ENCODE measurements around the gene LAMP5.

Gene LAMP5

GRCh38 chr20:9501473-9501872 lies 12.9 kb upstream of the LAMP5 start:
- no peak for DNase-seq

GRCh38 chr20:9503526-9504245 lies 10.7 kb upstream of the LAMP5 start:
- no peak for DNase-seq

- no peak for DNase-seq
Observed at GRCh38 chr20:9506280-9506821, 8.0 kb upstream of the LAMP5 start.

GRCh38 chr20:9506964-9507369 lies 7.4 kb upstream of the LAMP5 start:
- no peak for DNase-seq

GRCh38 chr20:9507544-9508239 lies 6.7 kb upstream of the LAMP5 start:
- no peak for DNase-seq

- no peak for DNase-seq
Observed at GRCh38 chr20:9508240-9508661, 6.1 kb upstream of the LAMP5 start.

DNA sequence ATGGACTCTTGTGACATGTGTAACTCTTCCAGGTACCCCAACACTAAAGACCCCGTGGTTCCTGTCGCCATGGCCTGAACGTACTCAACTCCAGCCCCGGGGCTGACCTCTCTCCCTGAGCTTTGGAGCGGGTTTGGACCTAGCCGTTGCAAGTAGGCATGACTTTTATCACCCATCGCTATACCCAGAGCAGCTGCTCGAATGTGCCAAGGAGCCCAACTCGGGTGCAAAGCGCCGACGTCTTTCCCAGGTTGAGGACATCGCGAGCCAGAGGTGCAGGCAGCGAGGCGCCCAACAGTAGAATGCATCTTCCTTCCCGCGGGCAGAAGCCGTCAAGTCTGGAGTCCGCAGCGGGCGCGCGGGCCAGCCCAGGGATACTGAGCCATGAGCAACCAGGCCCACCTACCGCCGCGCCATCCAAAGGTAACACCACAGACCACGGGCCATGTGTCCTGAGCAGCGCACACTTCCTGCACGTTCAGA lies 5.7 kb upstream of the LAMP5 start:
- DNase-seq, result no peak

GRCh38 chr20:9509246-9509645 lies 5.1 kb upstream of the LAMP5 start:
- no peak for DNase-seq

- DNase-seq, result no peak
Observed at GRCh38 chr20:9510911-9511310, 3.5 kb upstream of the LAMP5 start.

DNA sequence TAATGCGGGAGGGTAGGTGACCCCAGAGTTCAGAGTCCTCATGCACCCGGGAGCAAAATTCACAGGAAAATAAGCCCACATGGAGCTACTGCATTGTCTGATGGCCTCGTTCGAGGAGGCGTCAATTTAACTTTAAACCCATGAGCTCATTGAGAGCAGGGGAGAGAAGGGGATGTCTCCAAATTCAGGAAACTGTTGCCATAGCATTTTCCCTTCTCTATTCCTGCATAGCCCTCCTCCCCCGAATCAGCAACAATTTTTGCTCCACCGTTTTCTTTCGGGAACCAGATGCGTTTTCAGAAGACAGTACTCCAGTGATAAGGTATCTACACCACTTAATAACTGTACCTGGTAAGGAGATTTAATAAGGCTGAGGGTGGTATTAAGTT lies 324 bp upstream of the LAMP5 start:
- DNase-seq, result peak in 1 of 2 donors; percentile 16

- no peak for DNase-seq
Observed at GRCh38 chr20:9515214-9515585, 810 bp downstream of the LAMP5 start.

GRCh38 chr20:9515741-9516233 lies 1.4 kb downstream of the LAMP5 start:
- DNase-seq, result no peak

GRCh38 chr20:9516234-9516871 lies 2.0 kb downstream of the LAMP5 start:
- DNase-seq, result no peak

DNA sequence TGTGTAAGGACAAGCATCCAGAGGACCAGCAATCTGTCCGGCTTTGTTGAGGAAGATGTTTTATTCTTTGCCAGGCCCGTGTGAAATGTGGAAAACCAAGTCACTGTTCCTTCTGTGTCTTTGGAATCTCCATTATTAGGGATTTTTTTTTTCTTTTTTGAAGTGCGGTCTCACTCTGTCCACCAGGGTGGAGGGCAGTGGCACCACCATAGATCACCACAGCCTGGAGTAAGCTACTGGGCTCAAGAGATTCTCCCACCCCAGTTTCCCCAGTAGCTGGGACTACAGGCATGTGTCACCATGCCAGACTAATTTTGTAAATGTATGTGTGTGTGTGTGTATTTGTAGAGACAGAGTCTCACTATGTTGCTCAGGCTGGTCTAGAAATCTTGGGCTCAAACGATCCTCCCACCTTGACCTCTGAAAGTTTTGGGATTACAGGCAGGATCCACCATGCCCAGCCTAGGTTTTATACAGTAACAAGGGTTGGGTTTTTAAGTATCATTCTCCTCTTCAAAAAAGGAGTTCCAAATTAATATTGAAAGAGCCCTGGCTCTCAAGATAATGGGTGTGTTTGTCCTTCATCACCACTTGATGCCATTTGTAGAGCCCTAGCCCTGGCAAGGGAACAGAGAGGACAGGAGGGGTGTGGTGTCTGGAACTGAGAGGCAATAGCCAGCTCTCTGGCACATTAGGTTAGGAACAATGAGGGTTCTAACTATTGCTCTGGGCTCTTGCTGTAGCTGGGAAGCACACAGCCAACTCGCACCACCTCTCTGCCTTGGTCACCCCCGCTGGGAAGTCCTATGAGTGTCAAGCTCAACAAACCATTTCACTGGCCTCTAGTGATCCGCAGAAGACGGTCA lies 3.1 kb downstream of the LAMP5 start:
- no peak for DNase-seq

DNA sequence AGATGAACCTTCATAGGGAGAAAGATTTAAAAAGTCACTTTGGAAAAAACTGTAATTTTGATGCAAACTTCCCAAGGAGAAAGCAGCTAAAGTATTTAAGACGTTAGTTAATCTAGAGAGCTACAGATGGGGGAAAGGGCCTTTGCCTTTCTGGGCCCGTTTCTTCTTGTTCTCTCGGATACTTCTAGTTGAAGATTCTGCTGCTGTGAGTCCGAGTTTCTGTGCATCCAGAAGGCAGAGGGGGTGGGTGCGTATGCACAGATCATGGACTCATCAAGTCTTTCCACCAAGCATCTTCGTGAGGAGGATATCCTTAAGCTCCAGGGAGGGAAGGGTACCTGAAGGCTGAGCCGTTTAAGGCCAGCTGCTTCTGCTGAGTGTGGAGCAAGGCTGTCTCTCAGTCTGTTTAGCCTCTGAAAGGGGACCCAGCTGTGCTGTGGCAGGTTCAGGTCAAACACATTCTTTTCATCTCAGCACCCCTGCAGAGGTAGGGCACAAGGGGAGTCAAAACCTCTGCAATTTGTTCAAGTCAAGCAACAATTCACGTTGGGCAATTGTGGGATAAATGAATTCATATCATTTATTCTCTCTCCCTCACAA lies 4.3 kb downstream of the LAMP5 start:
- no peak for DNase-seq

DNA sequence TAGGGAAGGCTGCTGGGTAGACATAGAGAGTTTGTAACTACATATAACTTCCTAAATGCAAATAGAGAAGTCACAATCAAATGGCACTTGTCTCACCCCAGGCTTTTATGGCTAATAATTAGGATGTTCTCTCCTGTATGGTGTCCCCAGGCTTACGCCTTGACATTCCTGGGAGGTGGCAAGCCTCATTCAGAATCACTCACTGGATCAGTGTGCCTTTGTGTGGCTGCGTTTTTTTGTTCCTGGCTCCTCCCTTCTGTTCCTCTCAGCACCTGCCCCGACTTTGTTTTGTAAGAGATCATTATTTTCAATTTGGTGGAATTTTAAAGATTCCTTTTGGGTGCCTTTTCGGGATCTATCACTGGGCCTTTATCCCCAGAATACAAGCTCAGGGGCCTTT lies 5.7 kb downstream of the LAMP5 start:
- DNase-seq, result no peak

- no peak for DNase-seq
Observed at GRCh38 chr20:9523636-9524035, 9.2 kb downstream of the LAMP5 start.

DNA sequence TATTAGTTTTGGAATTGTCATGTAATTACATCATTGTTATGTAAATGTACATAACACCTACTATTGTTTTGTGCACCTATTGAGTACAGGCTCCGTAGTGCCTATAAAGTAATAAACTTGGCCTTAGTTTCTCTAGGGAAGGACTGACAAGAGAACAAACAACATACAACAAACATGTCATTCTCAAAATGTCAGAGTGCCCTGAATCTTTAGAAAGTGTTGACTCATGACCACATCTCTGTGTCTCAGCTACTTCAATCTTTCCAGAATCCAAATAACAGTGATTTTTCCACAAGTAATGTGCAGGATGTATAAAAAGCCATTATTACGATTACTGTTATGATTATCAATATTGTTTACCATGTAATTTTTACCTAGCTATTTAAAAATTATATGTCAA lies 17.2 kb downstream of the LAMP5 start:
- DNase-seq, result no peak

DNA sequence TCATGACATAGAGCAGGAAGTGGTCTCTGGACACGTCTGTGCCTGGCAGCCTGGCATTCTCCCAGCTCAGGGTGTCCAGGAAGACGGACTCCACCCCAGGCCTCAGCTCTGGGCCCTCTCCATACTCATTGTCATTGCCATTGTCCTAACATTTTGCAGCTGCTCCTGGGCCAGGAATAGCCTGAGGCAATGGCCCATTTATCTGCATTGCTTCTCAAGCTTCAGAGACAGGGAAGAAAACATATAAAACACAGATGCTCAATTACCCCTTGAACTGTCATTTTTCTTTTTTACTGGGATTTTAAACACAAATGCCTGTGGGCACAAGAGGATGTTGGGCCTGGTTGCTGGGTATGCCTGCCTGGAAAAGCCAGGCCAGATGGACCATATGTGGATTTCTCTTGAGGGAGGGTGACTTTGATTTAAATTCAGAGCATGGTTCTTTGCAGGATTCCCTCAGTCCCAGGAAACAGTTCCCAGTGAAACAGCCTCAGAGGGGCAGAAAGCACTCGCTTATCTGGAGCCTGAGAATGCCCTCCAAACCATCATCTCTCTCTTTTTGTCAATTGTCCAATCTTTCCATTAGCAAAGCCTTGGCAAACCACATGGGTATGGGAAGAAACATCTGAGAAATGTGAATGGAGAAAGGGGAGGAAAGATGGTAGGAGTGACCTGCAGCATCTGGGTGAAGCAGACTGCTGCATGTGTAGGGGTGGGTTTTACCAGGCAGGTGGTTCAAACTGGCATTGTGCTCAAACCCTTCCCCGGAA lies 17.9 kb downstream of the LAMP5 start:
- no peak for DNase-seq

DNA sequence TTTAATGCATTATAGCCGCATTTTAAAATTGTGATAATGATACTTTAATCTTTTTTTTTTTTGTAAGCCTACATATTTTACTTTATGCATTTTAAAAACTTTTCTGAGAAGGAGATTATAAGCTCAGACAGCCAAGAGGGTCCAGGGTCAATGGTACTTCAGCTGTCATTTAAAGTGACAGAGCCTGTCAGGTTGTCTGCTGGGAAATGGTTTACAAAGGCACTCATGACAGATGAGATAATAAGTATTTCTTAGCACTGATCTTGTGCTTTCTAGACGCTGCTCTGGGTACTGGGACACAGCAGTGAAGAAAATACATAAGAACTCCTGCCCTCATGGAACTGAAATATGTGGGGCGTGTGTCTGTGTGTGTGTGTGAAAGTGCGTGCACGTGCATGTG lies 19.6 kb downstream of the LAMP5 start:
- DNase-seq, result no peak

GRCh38 chr20:9535449-9535848 lies 21.1 kb downstream of the LAMP5 start:
- no peak for DNase-seq

All from hippocampal formation (tissue), 2 donors.